ENCODE measurements around the gene GHR. TPM values are rescaled to one million over a fixed set of nuclear protein-coding genes. Genes with fewer than 3 reads are reported as not detected.

Gene GHR
- total RNA-seq, result 1 to 10 TPM in 1 of 2 donors, under 1 TPM in 1; 0.27 to 1.2 TPM
- polyA plus RNA-seq (2013, experiment 1 of 2), result 1.4 TPM
- 1.2 TPM for polyA plus RNA-seq (2013, experiment 2 of 2)
- long read RNA-seq, experiment 1, result 0 reads
- long read RNA-seq, experiment 2, partial matches to known transcripts, result 0 of 1 reads
- long read RNA-seq, experiment 2, other reads (novel, unspliced or antisense), result 1 of 1 reads
- long read RNA-seq, experiment 3, result 0 reads
- long read RNA-seq, experiment 4, result 0 reads

GRCh38 chr5:42423285-42424165 lies at the start of gene GHR:
Gene GHR, plus strand, starts transcription at chr5:42423439. Its CDS starts 142,436 bp downstream, at chr5:42565875.
- TF ChIP-seq, protein P1, sequence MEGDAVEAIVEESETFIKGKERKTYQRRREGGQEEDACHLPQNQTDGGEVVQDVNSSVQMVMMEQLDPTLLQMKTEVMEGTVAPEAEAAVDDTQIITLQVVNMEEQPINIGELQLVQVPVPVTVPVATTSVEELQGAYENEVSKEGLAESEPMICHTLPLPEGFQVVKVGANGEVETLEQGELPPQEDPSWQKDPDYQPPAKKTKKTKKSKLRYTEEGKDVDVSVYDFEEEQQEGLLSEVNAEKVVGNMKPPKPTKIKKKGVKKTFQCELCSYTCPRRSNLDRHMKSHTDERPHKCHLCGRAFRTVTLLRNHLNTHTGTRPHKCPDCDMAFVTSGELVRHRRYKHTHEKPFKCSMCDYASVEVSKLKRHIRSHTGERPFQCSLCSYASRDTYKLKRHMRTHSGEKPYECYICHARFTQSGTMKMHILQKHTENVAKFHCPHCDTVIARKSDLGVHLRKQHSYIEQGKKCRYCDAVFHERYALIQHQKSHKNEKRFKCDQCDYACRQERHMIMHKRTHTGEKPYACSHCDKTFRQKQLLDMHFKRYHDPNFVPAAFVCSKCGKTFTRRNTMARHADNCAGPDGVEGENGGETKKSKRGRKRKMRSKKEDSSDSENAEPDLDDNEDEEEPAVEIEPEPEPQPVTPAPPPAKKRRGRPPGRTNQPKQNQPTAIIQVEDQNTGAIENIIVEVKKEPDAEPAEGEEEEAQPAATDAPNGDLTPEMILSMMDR (conservative IDR thresholded peaks at IDR 0.05), result peak; percentile 87
- no peaks in the 10 kb centered on the region for H3K36me3 ChIP-seq (ENCODE audit: control insufficient read depth, insufficient read depth, low read length)
- no peaks in the 10 kb centered on the region for H3K36me3 Mint-ChIP-seq (ENCODE audit: low read depth)
- no peak within 1 kb of the TSS for H3K27ac Mint-ChIP-seq
- peak; percentile 95 for DNase-seq
- H3K4me3 Mint-ChIP-seq, result no peak within 1 kb of the TSS
- H3K4me1 Mint-ChIP-seq, result no peaks in the 10 kb centered on the region
- H3K4me3 ChIP-seq (ENCODE audit: low read length), result peak within 1 kb of the TSS; percentile 85
- peaks cover 6% of the 10 kb centered on the region for H3K27me3 Mint-ChIP-seq (ENCODE audit: insufficient read depth)
- H3K9ac ChIP-seq (ENCODE audit: extremely low read depth, low read length, poor library complexity, severe bottlenecking), result peak within 1 kb of the TSS; percentile 13
- H3K4me1 ChIP-seq (ENCODE audit: control insufficient read depth, insufficient read depth, low read length), result no peaks in the 10 kb centered on the region
- H3K9me3 Mint-ChIP-seq, result peaks cover 8% of the 10 kb centered on the region
- peaks cover 8% of the 10 kb centered on the region for H3K9me3 ChIP-seq (ENCODE audit: control insufficient read depth, low read length)
- H3K27ac ChIP-seq (ENCODE audit: low read depth, low read length), result no peak within 1 kb of the TSS
- H3K27me3 ChIP-seq (ENCODE audit: control insufficient read depth, insufficient read depth, low read length, poor library complexity, severe bottlenecking), result peaks cover 17% of the 10 kb centered on the region
- WGBS, 2 experiments (ENCODE audit: insufficient coverage in 1 of 2, insufficient read length in 1 of 2), result 1 to 3% methylated on average over 20 to 59 of the region's 60 CpGs

- H3K36me3 Mint-ChIP-seq (ENCODE audit: low read depth), result no peaks in the 10 kb centered on the region
- TF ChIP-seq, protein P1 (conservative IDR thresholded peaks at IDR 0.05), result no peak
- 92 to 96% methylated on average over 3 to 5 of the region's 5 CpGs for WGBS, 2 experiments (ENCODE audit: insufficient coverage in 1 of 2, insufficient read length in 1 of 2)
Observed at GRCh38 chr5:42374679-42375273, 48.5 kb upstream of the GHR start.

GRCh38 chr5:42377496-42377895 lies 45.7 kb upstream of the GHR start:
- 77 to 83% methylated on average over 1 of the region's 1 CpG for WGBS, 2 experiments (ENCODE audit: insufficient coverage in 1 of 2, insufficient read length in 1 of 2)
- no peaks in the 10 kb centered on the region for H3K27me3 ChIP-seq (ENCODE audit: control insufficient read depth, insufficient read depth, low read length, poor library complexity, severe bottlenecking)
- H3K27ac Mint-ChIP-seq, result no peak overlapping the region
- no peaks in the 10 kb centered on the region for H3K36me3 Mint-ChIP-seq (ENCODE audit: low read depth)
- TF ChIP-seq, protein P1 (conservative IDR thresholded peaks at IDR 0.05), result no peak
- peaks cover 6% of the 10 kb centered on the region for H3K9me3 Mint-ChIP-seq
- H3K4me1 ChIP-seq (ENCODE audit: control insufficient read depth, insufficient read depth, low read length), result peaks cover 9% of the 10 kb centered on the region
- DNase-seq, result no peak
- H3K27me3 Mint-ChIP-seq (ENCODE audit: insufficient read depth), result no peaks in the 10 kb centered on the region
- peaks cover 25% of the 10 kb centered on the region for H3K9me3 ChIP-seq (ENCODE audit: control insufficient read depth, low read length)
- no peak overlapping the region for H3K4me3 Mint-ChIP-seq
- H3K9ac ChIP-seq (ENCODE audit: extremely low read depth, low read length, poor library complexity, severe bottlenecking), result no peak overlapping the region
- no peak overlapping the region for H3K4me3 ChIP-seq (ENCODE audit: low read length)
- no peaks in the 10 kb centered on the region for H3K36me3 ChIP-seq (ENCODE audit: control insufficient read depth, insufficient read depth, low read length)
- no peak overlapping the region for H3K27ac ChIP-seq (ENCODE audit: low read depth, low read length)
- H3K4me1 Mint-ChIP-seq, result peaks cover 22% of the 10 kb centered on the region

More at GRCh38 chr5:42374679-42375273, 48.5 kb upstream of the GHR start:
- H3K9me3 ChIP-seq (ENCODE audit: control insufficient read depth, low read length), result peaks cover 33% of the 10 kb centered on the region
- Mint-ChIP-seq H3K27me3 (ENCODE audit: insufficient read depth) (no peaks in the 10 kb centered on the region), H3K4me1 (peaks cover 12% of the 10 kb centered on the region), H3K9me3 (peaks cover 10% of the 10 kb centered on the region), H3K4me3 (no peak overlapping the region), H3K27ac (no peak overlapping the region)
- no peak for DNase-seq
- H3K36me3 ChIP-seq (ENCODE audit: control insufficient read depth, insufficient read depth, low read length), result no peaks in the 10 kb centered on the region
- H3K9ac ChIP-seq (ENCODE audit: extremely low read depth, low read length, poor library complexity, severe bottlenecking), result no peak overlapping the region
- peak overlapping the region; percentile 20 for H3K4me3 ChIP-seq (ENCODE audit: low read length)
- H3K27me3 ChIP-seq (ENCODE audit: control insufficient read depth, insufficient read depth, low read length, poor library complexity, severe bottlenecking), result no peaks in the 10 kb centered on the region
- peaks cover 9% of the 10 kb centered on the region for H3K4me1 ChIP-seq (ENCODE audit: control insufficient read depth, insufficient read depth, low read length)
- no peak overlapping the region for H3K27ac ChIP-seq (ENCODE audit: low read depth, low read length)
